Measurements from ENCODE around the gene SLC7A7.
"Not testable (repeated sequence)": the region's sequence is repeated elsewhere in the genome, so short reads cannot be mapped to it uniquely, and the experiment has no call there.

The SLC7A7 gene

GRCh38 chr14:22814941-22815713 lies at the start of gene SLC7A7:
TSS of gene SLC7A7 (minus strand) at chr14:22815435. CDS start at chr14:22813398, 2,037 bp downstream.
- no peak for DNase-seq (ENCODE audit: low spot score)

- no peak for DNase-seq (ENCODE audit: low spot score)
Observed at GRCh38 chr14:22864979-22865378, 49.7 kb upstream of the SLC7A7 start.

GRCh38 chr14:22861651-22862050 lies 46.4 kb upstream of the SLC7A7 start:
- no peak for DNase-seq (ENCODE audit: low spot score)

GRCh38 chr14:22860377-22860776 lies 45.1 kb upstream of the SLC7A7 start:
- not testable (repeated sequence) for DNase-seq (ENCODE audit: low spot score)

- DNase-seq (ENCODE audit: low spot score): no peak
Observed at GRCh38 chr14:22856428-22856827, 41.2 kb upstream of the SLC7A7 start.

GRCh38 chr14:22854963-22855724 lies 39.9 kb upstream of the SLC7A7 start:
- peak; percentile 36 for DNase-seq (ENCODE audit: low spot score)

GRCh38 chr14:22854296-22854695 lies 39.1 kb upstream of the SLC7A7 start:
- not testable (repeated sequence) for DNase-seq (ENCODE audit: low spot score)

- peak; percentile 90 for DNase-seq (ENCODE audit: low spot score)
Observed at GRCh38 chr14:22852940-22853767, 37.9 kb upstream of the SLC7A7 start.

- no peak for DNase-seq (ENCODE audit: low spot score)
Observed at GRCh38 chr14:22852599-22852939, 37.3 kb upstream of the SLC7A7 start.

GRCh38 chr14:22852178-22852577 lies 36.9 kb upstream of the SLC7A7 start:
- DNase-seq (ENCODE audit: low spot score): not testable (repeated sequence)

- DNase-seq (ENCODE audit: low spot score): peak; percentile 74
Observed at GRCh38 chr14:22850944-22851764, 35.9 kb upstream of the SLC7A7 start.

- no peak for DNase-seq (ENCODE audit: low spot score)
Observed at GRCh38 chr14:22849212-22849819, 34.1 kb upstream of the SLC7A7 start.

- DNase-seq (ENCODE audit: low spot score): no peak
Observed at GRCh38 chr14:22848351-22849164, 33.3 kb upstream of the SLC7A7 start.

- no peak for DNase-seq (ENCODE audit: low spot score)
Observed at GRCh38 chr14:22847661-22848341, 32.6 kb upstream of the SLC7A7 start.

GRCh38 chr14:22846811-22847307 lies 31.6 kb upstream of the SLC7A7 start:
- no peak for DNase-seq (ENCODE audit: low spot score)

GRCh38 chr14:22845821-22846625 lies 30.8 kb upstream of the SLC7A7 start:
- no peak for DNase-seq (ENCODE audit: low spot score)

GRCh38 chr14:22845103-22845394 lies 29.8 kb upstream of the SLC7A7 start:
- DNase-seq (ENCODE audit: low spot score): no peak

GRCh38 chr14:22844221-22845102 lies 29.2 kb upstream of the SLC7A7 start:
- no peak for DNase-seq (ENCODE audit: low spot score)

All from activated CD4-positive, alpha-beta T cell treated with anti-CD3 and anti-CD28 coated beads, Interleukin-2, Interleukin-4, amounts not matched to agents 100 ng/mL and 50 ng/mL, durations not matched to agents 16 hours and 8 hours (primary cell).